Measurements from ENCODE around the gene TNF.

- TF ChIP-seq POLR2A (IDR thresholded peaks at IDR 0.05; ENCODE audit: low read depth, low read length) (no peak), TAF1 (IDR thresholded peaks at IDR 0.05; ENCODE audit: borderline replicate concordance, low read depth, low read length) (no peak)
These were observed 17.0 kb downstream of the TNF start for GRCh38 chr6:31592396-31592771.

Data from GM12892 (cell line).